Gastroesophageal sphincter (tissue), 3 donors: Measurements from ENCODE around the gene TRIM2.

Experiments used
- CTCF ChIP-seq, 4 experiments: fragments of 200-600 bp in 2 of 4; fragments of 450-650 bp in 2 of 4; sonication (generic) in 1 of 4; IDR thresholded peaks; one replicate each; pipeline ENCODE4 v1.5.1; 2017 to 2019; ENCODE audit warnings: antibody characterized with exemption in 4 of 4, mild to moderate bottlenecking in 2 of 4, moderate library complexity in 2 of 4
- POLR2A ChIP-seq, 2 donors: fragments of 450-650 bp; IDR thresholded peaks; one replicate each; pipeline ENCODE4 v1.6.1; 2017; ENCODE audit warnings: antibody characterized with exemption in 2 of 2, mild to moderate bottlenecking in 2 of 2, moderate library complexity in 1 of 2

- TF ChIP-seq POLR2A (IDR thresholded peaks at IDR 0.05): no peak
- TF ChIP-seq CTCF (IDR thresholded peaks at IDR 0.05): no peak
These were observed 745 bp downstream of the TRIM2 start for GRCh38 chr4:153204728-153205648.
